22Rv1 (cell line): Measurements from ENCODE around the gene ISOC2.
A peak's percentile ranks its signal among the peaks of the same experiment; 100 is the strongest.

ENCODE experiments used
- H3K27ac ChIP-seq: fragments of 450-650 bp; 2 replicates; pipeline ENCODE4 v1.5.1; 2017
- CTCF ChIP-seq: fragments of 450-650 bp; IDR thresholded peaks from 2 replicates; pipeline ENCODE4 v1.5.1; 2017; ENCODE audit warnings: mild to moderate bottlenecking
- ZFX ChIP-seq: fragments of 450-650 bp; IDR thresholded peaks from 2 replicates; pipeline ENCODE4 v1.6.1; 2017; ENCODE audit warnings: antibody characterized with exemption, borderline replicate concordance

ISOC2 gene

GRCh38 chr19:55447421-55448174 lies 13.8 kb downstream of the ISOC2 start:
- TF ChIP-seq ZFX (no peak), CTCF (no peak)
- peak overlapping the region; percentile 17; the same call in 1 of the 2 replicates for H3K27ac ChIP-seq

GRCh38 chr19:55446060-55446459 lies 15.4 kb downstream of the ISOC2 start:
- no peak overlapping the region for H3K27ac ChIP-seq
- TF ChIP-seq CTCF (no peak), ZFX (no peak)

GRCh38 chr19:55444646-55445045 lies 16.8 kb downstream of the ISOC2 start:
- TF ChIP-seq CTCF, result no peak
- no peak for TF ChIP-seq ZFX
- H3K27ac ChIP-seq, result no peak overlapping the region

- TF ChIP-seq CTCF (no peak), ZFX (no peak)
- H3K27ac ChIP-seq, result no peak overlapping the region
These were observed 17.5 kb downstream of the ISOC2 start for GRCh38 chr19:55443824-55444480.

GRCh38 chr19:55443045-55443823 lies 18.2 kb downstream of the ISOC2 start, which contains the start of gene SHISA7:
Gene SHISA7 (minus strand): TSS chr19:55443300. CDS start chr19:55442863, 437 bp downstream.
- TF ChIP-seq ZFX (no peak), CTCF (no peak)
- H3K27ac ChIP-seq, result peak within 1 kb of the TSS; percentile 75

GRCh38 chr19:55442372-55442961 lies 19.0 kb downstream of the ISOC2 start:
- TF ChIP-seq ZFX (no peak), CTCF (peak; percentile 54)
- H3K27ac ChIP-seq, result peak overlapping the region; percentile 75
